Liver (tissue), 9 donors: ENCODE results near the gene TIAM1. TPM values are rescaled to one million over a fixed set of nuclear protein-coding genes. Genes with fewer than 3 reads are reported as not detected.

ENCODE experiments used
- DNase-seq: peaks from one replicate; pipeline ENCODE4 v3.0.0-alpha.2; 2017; ENCODE audit warnings: low spot score
- H3K27ac ChIP-seq, 2 donors: one replicate each; pipeline ENCODE4 v1.7.0; 2013; ENCODE audit warnings: inconsistent platforms in 2 of 2, low read length in 2 of 2, control low read depth in 1 of 2, low read depth in 1 of 2, mild to moderate bottlenecking in 1 of 2
- H3K27me3 ChIP-seq, 4 donors: one replicate each; pipeline versions ENCODE4 v1.6.1 to v1.7.0; 2013; ENCODE audit warnings: low read length in 3 of 4, inconsistent platforms in 1 of 4, mild to moderate bottlenecking in 1 of 4, moderate library complexity in 1 of 4; ENCODE audit not compliant: control insufficient read depth in 4 of 4, insufficient read depth in 4 of 4
- H3K36me3 ChIP-seq, 4 donors: one replicate each; pipeline versions ENCODE4 v1.6.1 to v1.7.0; 2013; ENCODE audit warnings: low read length in 3 of 4, mild to moderate bottlenecking in 3 of 4, low read depth in 1 of 4, moderate library complexity in 1 of 4; ENCODE audit not compliant: control insufficient read depth in 4 of 4, insufficient read depth in 3 of 4
- H3K4me1 ChIP-seq, 4 donors: one replicate each; pipeline versions ENCODE4 v1.6.1 to v1.7.0; 2013; ENCODE audit warnings: low read length in 3 of 4, mild to moderate bottlenecking in 3 of 4, moderate library complexity in 1 of 4; ENCODE audit not compliant: control insufficient read depth in 4 of 4, insufficient read depth in 4 of 4
- H3K4me3 ChIP-seq, 3 donors: one replicate each; pipeline versions ENCODE4 v1.6.1 to v1.7.0; 2013; ENCODE audit warnings: low read length in 3 of 3, control low read depth in 1 of 3, low read depth in 1 of 3, mild to moderate bottlenecking in 1 of 3
- H3K9ac ChIP-seq, 2 donors: one replicate each; pipeline ENCODE4 v1.7.0; 2013; ENCODE audit warnings: low read length in 2 of 2, mild to moderate bottlenecking in 2 of 2, moderate library complexity in 2 of 2, control low read depth in 1 of 2, low read depth in 1 of 2
- H3K9me3 ChIP-seq, 4 donors: one replicate each; pipeline versions ENCODE4 v1.6.1 to v1.7.0; 2013; ENCODE audit warnings: low read length in 3 of 4; ENCODE audit not compliant: control insufficient read depth in 4 of 4
- ATF3 ChIP-seq: IDR thresholded peaks from 2 replicates; pipeline ENCODE4 v1.6.1; 2016; ENCODE audit warnings: antibody characterized with exemption
- CTCF ChIP-seq: fragments of 150-350 bp; IDR thresholded peaks from 2 replicates; pipeline ENCODE4 v1.5.1; 2017; ENCODE audit warnings: improper control_type of control experiment, low read depth, low read length; ENCODE audit not compliant: missing input control
- EGR1 ChIP-seq, 2 donors: IDR thresholded peaks; 2 replicates each; pipeline ENCODE4 v1.6.1; 2016 to 2018; ENCODE audit warnings: antibody characterized with exemption in 2 of 2, low read depth in 2 of 2
- FOXA1 ChIP-seq: IDR thresholded peaks from 2 replicates; pipeline ENCODE4 v1.6.1; 2016; ENCODE audit warnings: antibody characterized with exemption
- FOXA2 ChIP-seq: IDR thresholded peaks from 2 replicates; pipeline ENCODE4 v1.6.1; 2016; ENCODE audit warnings: antibody characterized with exemption
- GABPA ChIP-seq, 2 donors: IDR thresholded peaks in 1 of 2; conservative IDR thresholded peaks in 1 of 2; 2 replicates each; pipeline ENCODE4 v1.6.1; 2016; ENCODE audit warnings: antibody characterized with exemption in 2 of 2, mild to moderate bottlenecking in 1 of 2, moderate library complexity in 1 of 2
- HNF4A ChIP-seq, 2 donors: conservative IDR thresholded peaks; 2 replicates each; pipeline ENCODE4 v1.6.1; 2016; ENCODE audit warnings: antibody characterized with exemption in 2 of 2, mild to moderate bottlenecking in 2 of 2
- HNF4G ChIP-seq: IDR thresholded peaks from 2 replicates; pipeline ENCODE4 v1.6.1; 2016; ENCODE audit warnings: antibody characterized with exemption
- JUND ChIP-seq, 2 donors: IDR thresholded peaks; 2 replicates each; pipeline ENCODE4 v1.6.1; 2016; ENCODE audit warnings: antibody characterized with exemption in 2 of 2
- MAX ChIP-seq: IDR thresholded peaks from 2 replicates; pipeline ENCODE4 v1.6.1; 2016; ENCODE audit warnings: antibody characterized with exemption
- NR2F2 ChIP-seq: IDR thresholded peaks from 2 replicates; pipeline ENCODE4 v1.6.1; 2016; ENCODE audit warnings: antibody characterized with exemption
- RAD21 ChIP-seq, 2 donors: IDR thresholded peaks; 2 replicates each; pipeline ENCODE4 v1.6.1; 2016; ENCODE audit warnings: antibody characterized with exemption in 2 of 2, mild to moderate bottlenecking in 2 of 2
- RXRA ChIP-seq, 2 donors: IDR thresholded peaks; 2 replicates each; pipeline ENCODE4 v1.6.1; 2017 to 2018; ENCODE audit warnings: antibody characterized with exemption in 2 of 2, mild to moderate bottlenecking in 1 of 2
- SP1 ChIP-seq: IDR thresholded peaks from 2 replicates; pipeline ENCODE4 v1.6.1; 2018; ENCODE audit warnings: antibody characterized with exemption, mild to moderate bottlenecking
- TAF1 ChIP-seq: conservative IDR thresholded peaks from 2 replicates; pipeline ENCODE4 v1.6.1; 2016; ENCODE audit warnings: antibody characterized with exemption, mild to moderate bottlenecking
- YY1 ChIP-seq: IDR thresholded peaks from 2 replicates; pipeline ENCODE4 v1.6.1; 2016; ENCODE audit warnings: antibody characterized with exemption, mild to moderate bottlenecking
- ZBTB33 ChIP-seq: IDR thresholded peaks from 2 replicates; pipeline ENCODE4 v1.6.1; 2016; ENCODE audit warnings: antibody characterized with exemption
- WGBS: extraction: QIAGEN DNeasy Blood & Tissue Kit; methylation state at CpG from one replicate; pipeline ENCODE4 v1.1.7; 2013; 5-methylcytosine and 5-hydroxymethylcytosine counted together
- polyA plus RNA-seq, 2 donors: library from polyadenylated mRNA; stranded (reverse) in 1 of 2; unstranded in 1 of 2; fragments of 200-250 nt in 1 of 2; fragments of >200 nt in 1 of 2; fragmentation: Nextera tagmentation in 1 of 2; extraction: Ambion mirVana in 1 of 2; gene quantifications; one replicate each; pipeline versions ENCODE4 v1.2.1 to v1.2.3, GENCODE V29; 2013 to 2015
- total RNA-seq, 2 donors: library from RNA; depleted of rRNA; stranded (reverse); fragments of >200 nt; gene quantifications; one replicate each; pipeline ENCODE4 v1.2.3, GENCODE V29; 2014
- donor health status: healthy.
- donor health status: healthy.
- donor health status: healthy.
- donor health status: healthy.
- donor health status: healthy.

The TIAM1 gene
- total and polyA plus RNA-seq, 4 donors: 3.0 to 7.4 (median 4.8) TPM

- H3K9ac ChIP-seq: no peak overlapping the region
- H3K27me3 ChIP-seq: no peaks in the 10 kb centered on the region
- no peak overlapping the region for H3K27ac ChIP-seq
- H3K4me1 ChIP-seq: peaks cover 0 to 3% (median 0%) of the 10 kb centered on the region in 4 donors
- peaks cover 0 to 9% (median 0%) of the 10 kb centered on the region in 4 donors for H3K36me3 ChIP-seq
- WGBS: 79% methylated on average over 12 of the region's 12 CpGs
- TF ChIP-seq CTCF: no peak
- TF ChIP-seq SP1: no peak
- TF ChIP-seq TAF1: no peak
- no peak for TF ChIP-seq ATF3
- no peak for TF ChIP-seq EGR1 (IDR thresholded peaks at IDR 0.05; ENCODE audit: low read depth in 2 of 2)
- TF ChIP-seq HNF4A (conservative IDR thresholded peaks at IDR 0.05): no peak
- no peak for TF ChIP-seq YY1
- TF ChIP-seq ZBTB33: no peak
- no peak for TF ChIP-seq JUND (IDR thresholded peaks at IDR 0.05)
- TF ChIP-seq RXRA (IDR thresholded peaks at IDR 0.05): no peak
- no peak for TF ChIP-seq FOXA2
- TF ChIP-seq HNF4G: no peak
- no peak overlapping the region for H3K4me3 ChIP-seq
- H3K9me3 ChIP-seq: no peaks in the 10 kb centered on the region
- DNase-seq: no peak
Measured at GRCh38 chr21:31136891-31137290, 207.2 kb downstream of the TIAM1 start.

- 80% methylated on average over 12 of the region's 12 CpGs for WGBS
Measured at GRCh38 chr21:31135531-31136184, 208.4 kb downstream of the TIAM1 start.

GRCh38 chr21:31133243-31133830 lies 210.7 kb downstream of the TIAM1 start:
- Histone ChIP-seq H3K27ac (no peak overlapping the region), H3K9ac (no peak overlapping the region), H3K27me3 (no peaks in the 10 kb centered on the region), H3K36me3 (peaks cover 0 to 7% (median 5%) of the 10 kb centered on the region in 4 donors), H3K4me1 (peaks cover 0 to 3% (median 0%) of the 10 kb centered on the region in 4 donors), H3K4me3 (no peak overlapping the region), H3K9me3 (no peaks in the 10 kb centered on the region)
- DNase-seq: no peak
- WGBS: 90% methylated on average over 7 of the region's 7 CpGs
- TF ChIP-seq ATF3 (no peak), TAF1 (no peak), EGR1 (IDR thresholded peaks at IDR 0.05; ENCODE audit: low read depth in 2 of 2) (no peak), RAD21 (IDR thresholded peaks at IDR 0.05) (no peak), FOXA2 (no peak), MAX (no peak), GABPA (IDR thresholded peaks at IDR 0.05 in 1 of 2, conservative IDR thresholded peaks at IDR 0.05 in 1 of 2) (no peak), NR2F2 (no peak), JUND (IDR thresholded peaks at IDR 0.05) (no peak), ZBTB33 (no peak), CTCF (no peak), HNF4A (conservative IDR thresholded peaks at IDR 0.05) (no peak), FOXA1 (no peak), SP1 (no peak)

More at GRCh38 chr21:31135531-31136184, 208.4 kb downstream of the TIAM1 start:
- Histone ChIP-seq H3K27ac (no peak overlapping the region), H3K9ac (no peak overlapping the region), H3K4me1 (peaks cover 0 to 3% (median 0%) of the 10 kb centered on the region in 4 donors), H3K9me3 (no peaks in the 10 kb centered on the region), H3K4me3 (no peak overlapping the region), H3K27me3 (no peaks in the 10 kb centered on the region), H3K36me3 (peaks cover 0 to 4% (median under 1%) of the 10 kb centered on the region in 4 donors)
- no peak for TF ChIP-seq HNF4G
- TF ChIP-seq YY1: no peak
- no peak for DNase-seq
